B cell (primary cell): ENCODE measurements around the gene BAZ2A. TPM values are rescaled to one million over a fixed set of nuclear protein-coding genes. Genes with fewer than 3 reads are reported as not detected.

Experiments used
- ATAC-seq: fragments of 200-7000 bp; cut with Tn5 transposase; one replicate; pipeline ENCODE4 v1.10.0; 2021; ENCODE audit warnings: low read depth, mild to moderate bottlenecking, moderate number of reproducible peaks, moderate library complexity
- CTCF ChIA-PET: fragments of 350-600 bp; sonication (Branson Sonifier 250); formaldehyde crosslinking; loops from one replicate; lab custom pipeline; 2021; ENCODE audit warnings: antibody characterized with exemption, inconsistent platforms; lab: Charles Lee
- POLR2A ChIA-PET: fragments of 350-600 bp; sonication (Branson Sonifier 250); formaldehyde crosslinking; loops from one replicate; lab custom pipeline; 2021; ENCODE audit warnings: antibody characterized with exemption; lab: Charles Lee
- DNase-seq: peaks from one replicate; pipeline ENCODE4 v3.0.0; 2013
- H2AFZ ChIP-seq: 2 replicates; pipeline ENCODE4 v1.6.1; 2012; ENCODE audit warnings: mild to moderate bottlenecking, low read depth, low read length; ENCODE audit not compliant: insufficient read depth, poor library complexity, severe bottlenecking
- H3K27ac ChIP-seq, 2 donors: 1 replicate in 1 of 2; 2 replicates in 1 of 2; pipeline ENCODE4 v1.5.1; 2012 to 2013; ENCODE audit warnings: low read length in 2 of 2, mild to moderate bottlenecking in 2 of 2, moderate library complexity in 1 of 2
- H3K27me3 ChIP-seq, 4 experiments: fragments of 200-600 bp in 1 of 4; sonication (generic) in 1 of 4; replicated peaks in 1 of 4; 1 replicate in 2 of 4; 2 replicates in 2 of 4; pipeline versions ENCODE4 v1.6.1 to v1.7.0; 2013 to 2016; ENCODE audit warnings: low read length in 3 of 4, mild to moderate bottlenecking in 2 of 4, mixed read lengths in 1 of 4, moderate library complexity in 1 of 4; ENCODE audit not compliant: insufficient read depth in 4 of 4, control insufficient read depth in 3 of 4; ENCODE audit errors: control extremely low read depth in 1 of 4
- H3K36me3 ChIP-seq, 2 experiments: replicated peaks in 1 of 2; 1 replicate in 1 of 2; 2 replicates in 1 of 2; pipeline versions ENCODE4 v1.6.1 to v1.7.1; 2013; ENCODE audit warnings: low read length in 1 of 2; ENCODE audit not compliant: insufficient read depth in 2 of 2, control insufficient read depth in 1 of 2; ENCODE audit errors: control extremely low read depth in 1 of 2, extremely low read depth in 1 of 2
- H3K4me1 ChIP-seq, 2 donors: fragments of 200-600 bp in 1 of 2; sonication (generic) in 1 of 2; 1 replicate in 1 of 2; 2 replicates in 1 of 2; pipeline versions ENCODE4 v1.5.1 to v1.6.1; 2013 to 2017; ENCODE audit warnings: low read length in 2 of 2; ENCODE audit not compliant: control insufficient read depth in 2 of 2, insufficient read depth in 2 of 2
- H3K4me2 ChIP-seq: replicated peaks from 2 replicates; pipeline ENCODE3; 2012; ENCODE audit warnings: mild to moderate bottlenecking, low read depth, low read length; ENCODE audit not compliant: poor library complexity, severe bottlenecking
- H3K4me3 ChIP-seq, 5 experiments: fragments of 200-600 bp in 1 of 5; sonication (generic) in 1 of 5; 1 replicate in 3 of 5; 2 replicates in 2 of 5; pipeline versions ENCODE4 v1.5.1 to v1.7.0; 2011 to 2016; ENCODE audit warnings: low read length in 4 of 5, mild to moderate bottlenecking in 4 of 5, low read depth in 2 of 5, control low read depth in 1 of 5, moderate library complexity in 1 of 5; ENCODE audit not compliant: insufficient read depth in 1 of 5; ENCODE audit errors: control extremely low read depth in 1 of 5, extremely low read depth in 1 of 5
- H3K79me2 ChIP-seq: fragments of 200-600 bp; sonication (generic); one replicate; pipeline ENCODE4 v1.6.0; 2016; ENCODE audit warnings: low read length; ENCODE audit not compliant: control insufficient read depth, insufficient read depth
- H3K9ac ChIP-seq: fragments of 200-600 bp; sonication (generic); 2 replicates; pipeline ENCODE4 v1.6.1; 2017; ENCODE audit warnings: mild to moderate bottlenecking, low read length, moderate library complexity
- H3K9me3 ChIP-seq, 3 donors: one replicate each; pipeline versions ENCODE4 v1.6.1 to v1.7.1; 2013; ENCODE audit warnings: low read length in 2 of 3; ENCODE audit not compliant: control insufficient read depth in 2 of 3, insufficient read depth in 1 of 3; ENCODE audit errors: control extremely low read depth in 1 of 3
- H4K20me1 ChIP-seq: 2 replicates; pipeline ENCODE4 v1.6.0; 2012; ENCODE audit warnings: mild to moderate bottlenecking, low read length; ENCODE audit not compliant: insufficient read depth, control insufficient read depth, poor library complexity, severe bottlenecking
- H3K27ac Mint-ChIP-seq: one replicate; pipeline ENCODE4 v1.8.0; 2021; ENCODE audit warnings: mixed read lengths
- H3K27me3 Mint-ChIP-seq: one replicate; pipeline ENCODE4 v1.8.0; 2021; ENCODE audit warnings: mixed read lengths
- H3K4me1 Mint-ChIP-seq: one replicate; pipeline ENCODE4 v1.8.0; 2021; ENCODE audit warnings: mixed read lengths
- H3K4me3 Mint-ChIP-seq: one replicate; pipeline ENCODE4 v1.8.0; 2021; ENCODE audit warnings: mixed read lengths
- H3K9me3 Mint-ChIP-seq: one replicate; pipeline ENCODE4 v1.8.0; 2022; ENCODE audit warnings: mixed read lengths; ENCODE audit not compliant: insufficient read depth
- EZH2 ChIP-seq: IDR thresholded peaks from 2 replicates; pipeline ENCODE4 v1.6.1; 2012; ENCODE audit warnings: borderline replicate concordance, low read depth, mild to moderate bottlenecking, moderate library complexity, low read length; ENCODE audit not compliant: insufficient read depth, poor library complexity, severe bottlenecking
- WGBS: methylation state at CpG from one replicate; pipeline ENCODE4 v1.1.5; 2013; ENCODE audit warnings: missing lambda C conversion rate; ENCODE audit not compliant: insufficient coverage; 5-methylcytosine and 5-hydroxymethylcytosine counted together
- intact Hi-C: fragments of 100-400 bp; cut with micrococcal nuclease; formaldehyde crosslinking; loops from one replicate; pipeline ENCODE4 v1.10.0; 2022
- polyA plus RNA-seq: library from polyadenylated mRNA; depleted of rRNA; stranded (reverse); fragments of >200 nt; gene quantifications from 2 replicates; pipeline ENCODE4 v1.2.3, GENCODE V29; 2012
- total RNA-seq, 2 donors: library from RNA; stranded (reverse); fragments of 120-200 nt in 1 of 2; gene quantifications; 1 replicate in 1 of 2; 2 replicates in 1 of 2; pipeline versions ENCODE4 v1.2.3 to v1.2.4, GENCODE V29; 2013 to 2022
- TF ChIP-seq, protein P1 (sequence below): fragments of 200-600 bp; IDR thresholded peaks from one replicate; pipeline ENCODE4 v1.8.0; 2022; ENCODE audit warnings: antibody characterized with exemption, mild to moderate bottlenecking

BAZ2A gene
- total and polyA plus RNA-seq, 2 donors (not counting 1 experiment from before 2014, with no cell fraction given) = 95.7 to 280 TPM

DNA sequence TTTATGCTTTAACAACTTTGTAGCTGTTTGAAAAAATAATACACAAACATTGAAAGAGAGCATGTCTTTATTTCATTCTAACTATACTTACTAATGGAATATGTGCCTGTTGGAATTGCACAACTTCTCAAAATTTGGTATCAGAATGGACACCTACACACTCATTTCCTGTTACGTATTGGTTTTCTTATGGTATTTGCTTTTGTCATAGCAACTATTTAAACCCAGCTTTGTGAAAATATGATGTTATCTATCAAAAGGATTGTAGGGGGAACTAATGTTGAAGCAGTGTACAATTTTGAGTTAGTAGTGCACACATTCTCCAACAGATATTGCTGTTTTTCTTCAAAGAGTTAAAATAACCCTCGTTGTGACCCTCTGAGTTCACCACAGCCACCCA is 55.9 kb downstream of the BAZ2A start:
- WGBS = no CpG with 5 or more reads among the region's 2 CpGs

DNA sequence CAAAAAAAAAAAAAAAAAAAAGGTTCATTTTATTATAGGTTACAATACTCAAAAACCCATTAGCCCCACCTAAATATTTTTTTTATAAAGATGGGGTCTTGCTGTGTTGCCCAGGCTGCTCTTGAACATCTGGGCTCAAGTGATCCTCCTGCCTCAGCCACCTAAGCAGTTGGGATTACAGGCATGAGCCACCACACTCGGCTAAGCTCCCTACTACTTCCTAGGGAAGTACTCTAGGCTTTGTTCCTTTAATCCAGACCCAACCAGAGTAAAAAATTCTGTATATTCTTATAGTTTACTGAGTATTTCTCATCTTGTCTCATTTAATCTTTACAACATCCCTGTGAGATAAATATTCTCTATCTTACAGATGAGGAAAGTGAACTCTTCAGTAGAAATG is 57.8 kb downstream of the BAZ2A start:
- intact Hi-C loops = no loop called here

More for the DNA sequence above, 55.9 kb downstream of the BAZ2A start:
- Mint-ChIP-seq H3K27ac (no peak overlapping the region), H3K4me1 (peaks cover 1% of the 10 kb centered on the region), H3K9me3 (no peaks in the 10 kb centered on the region), H3K27me3 (peaks cover 4% of the 10 kb centered on the region), H3K4me3 (no peak overlapping the region)
- Histone ChIP-seq H3K4me1 (peaks cover 0 to 6% of the 10 kb centered on the region in 2 donors), H3K4me2 (no peak overlapping the region), H3K9ac (no peak overlapping the region), H3K4me3 (no peak overlapping the region), H3K36me3 (no peaks in the 10 kb centered on the region), H3K27me3 (no peaks in the 10 kb centered on the region), H3K9me3 (no peaks in the 10 kb centered on the region), H2AFZ (no peak overlapping the region), H3K27ac (no peak overlapping the region), H3K79me2 (no peaks in the 10 kb centered on the region), H4K20me1 (no peaks in the 10 kb centered on the region)
- ATAC-seq = no peak
- no peak for DNase-seq
- no peak for TF ChIP-seq EZH2
- TF ChIP-seq, protein P1, sequence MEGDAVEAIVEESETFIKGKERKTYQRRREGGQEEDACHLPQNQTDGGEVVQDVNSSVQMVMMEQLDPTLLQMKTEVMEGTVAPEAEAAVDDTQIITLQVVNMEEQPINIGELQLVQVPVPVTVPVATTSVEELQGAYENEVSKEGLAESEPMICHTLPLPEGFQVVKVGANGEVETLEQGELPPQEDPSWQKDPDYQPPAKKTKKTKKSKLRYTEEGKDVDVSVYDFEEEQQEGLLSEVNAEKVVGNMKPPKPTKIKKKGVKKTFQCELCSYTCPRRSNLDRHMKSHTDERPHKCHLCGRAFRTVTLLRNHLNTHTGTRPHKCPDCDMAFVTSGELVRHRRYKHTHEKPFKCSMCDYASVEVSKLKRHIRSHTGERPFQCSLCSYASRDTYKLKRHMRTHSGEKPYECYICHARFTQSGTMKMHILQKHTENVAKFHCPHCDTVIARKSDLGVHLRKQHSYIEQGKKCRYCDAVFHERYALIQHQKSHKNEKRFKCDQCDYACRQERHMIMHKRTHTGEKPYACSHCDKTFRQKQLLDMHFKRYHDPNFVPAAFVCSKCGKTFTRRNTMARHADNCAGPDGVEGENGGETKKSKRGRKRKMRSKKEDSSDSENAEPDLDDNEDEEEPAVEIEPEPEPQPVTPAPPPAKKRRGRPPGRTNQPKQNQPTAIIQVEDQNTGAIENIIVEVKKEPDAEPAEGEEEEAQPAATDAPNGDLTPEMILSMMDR = no peak
- intact Hi-C loops = no loop called here
- ChIA-PET POLR2A (no interaction called here), CTCF (interaction anchor here (0.6 to 4.0 kb wide), 8 partner anchors 11 to 506 kb away, joined by 3 to 46 read pairs (median 4); partner anchors contain the start of genes RBMS2 and ZC3H10)

More for the DNA sequence above, 57.8 kb downstream of the BAZ2A start:
- WGBS = no CpG with 5 or more reads among the region's 1 CpG
- H3K9me3 ChIP-seq = no peaks in the 10 kb centered on the region
- no peak overlapping the region for H3K4me3 ChIP-seq
- Mint-ChIP-seq H3K27ac (no peak overlapping the region), H3K27me3 (peaks cover 4% of the 10 kb centered on the region), H3K9me3 (no peaks in the 10 kb centered on the region), H3K4me3 (peak overlapping the region; percentile 13), H3K4me1 (peaks cover 1% of the 10 kb centered on the region)
- ChIA-PET CTCF (interaction anchor here (1.6 to 4.0 kb wide), 2 partner anchors 59 to 64 kb away, joined by 6 to 46 read pairs; no protein-coding TSS in a partner anchor), POLR2A (no interaction called here)
- no peaks in the 10 kb centered on the region for H4K20me1 ChIP-seq
- H3K9ac ChIP-seq = no peak overlapping the region
- no peak overlapping the region for H3K27ac ChIP-seq
- DNase-seq = no peak
- ATAC-seq = no peak
- no peak overlapping the region for H3K4me2 ChIP-seq
- TF ChIP-seq EZH2 = no peak
- TF ChIP-seq, protein P1 = no peak
- no peaks in the 10 kb centered on the region for H3K27me3 ChIP-seq
- H2AFZ ChIP-seq = no peak overlapping the region
- no peaks in the 10 kb centered on the region for H3K36me3 ChIP-seq
- H3K79me2 ChIP-seq = no peaks in the 10 kb centered on the region
- H3K4me1 ChIP-seq = peaks cover 0 to 6% of the 10 kb centered on the region in 2 donors
